T47D (cell line): Measurements from ENCODE around the gene LOXL4.
A peak's percentile ranks its signal among the peaks of the same experiment; 100 is the strongest.

Source experiments
- DNase-seq, 2 experiments: peaks; one replicate each; pipeline versions ENCODE4 v3.0.0 to v3.0.0-alpha.2; 2011 to 2012; ENCODE audit warnings: low read depth in 1 of 2, low spot score in 1 of 2
- JUND ChIP-seq: IDR thresholded peaks from 2 replicates; pipeline ENCODE4 v1.6.1; 2012; ENCODE audit warnings: low read depth
- in situ Hi-C: cut with HindIII; loops from 2 replicates; pipeline ENCODE4 v1.10.0; 2016; ENCODE audit warnings: low sequenced_read_pairs, low pct_unique_long_range_greater_than_20kb

The LOXL4 gene

GRCh38 chr10:98267894-98268693 is at the start of gene LOXL4:
LOXL4 (minus strand) TSS chr10:98268194; CDS start chr10:98263019, 5,175 bp downstream.
- no peak for TF ChIP-seq JUND
- in situ Hi-C loops = no loop called here
- DNase-seq = peak in 1 of 2 experiments; percentile 31

GRCh38 chr10:98316661-98317060 is 48.7 kb upstream of the LOXL4 start:
- TF ChIP-seq JUND = no peak
- DNase-seq = no peak
- in situ Hi-C loops = no loop called here

- no peak for DNase-seq
- no peak for TF ChIP-seq JUND
- in situ Hi-C loops = no loop called here
These were observed 48.2 kb upstream of the LOXL4 start for GRCh38 chr10:98316170-98316569.

- peak in 1 of 2 experiments; percentile 50 for DNase-seq
- in situ Hi-C loops = no loop called here
- no peak for TF ChIP-seq JUND
These were observed 46.7 kb upstream of the LOXL4 start for GRCh38 chr10:98314532-98315284.

GRCh38 chr10:98313598-98313997 is 45.6 kb upstream of the LOXL4 start:
- peak in 1 of 2 experiments; percentile 33 for DNase-seq
- in situ Hi-C loops = no loop called here
- no peak for TF ChIP-seq JUND

- DNase-seq = no peak
- in situ Hi-C loops = no loop called here
- no peak for TF ChIP-seq JUND
These were observed 44.8 kb upstream of the LOXL4 start for GRCh38 chr10:98312822-98313221.

GRCh38 chr10:98312349-98312748 is 44.4 kb upstream of the LOXL4 start:
- in situ Hi-C loops = no loop called here
- DNase-seq = no peak

GRCh38 chr10:98310701-98311100 is 42.7 kb upstream of the LOXL4 start:
- DNase-seq = no peak
- in situ Hi-C loops = no loop called here
- TF ChIP-seq JUND = no peak

More at GRCh38 chr10:98312349-98312748, 44.4 kb upstream of the LOXL4 start:
- TF ChIP-seq JUND = no peak

- TF ChIP-seq JUND = no peak
- peak; percentile 70 to 84 for DNase-seq
- in situ Hi-C loops = no loop called here
These were observed 41.7 kb upstream of the LOXL4 start for GRCh38 chr10:98309366-98310355.

GRCh38 chr10:98308669-98309365 is 40.8 kb upstream of the LOXL4 start:
- no peak for TF ChIP-seq JUND
- in situ Hi-C loops = no loop called here
- no peak for DNase-seq

GRCh38 chr10:98307916-98308541 is 40.0 kb upstream of the LOXL4 start:
- no peak for TF ChIP-seq JUND
- in situ Hi-C loops = no loop called here
- DNase-seq = no peak

GRCh38 chr10:98306501-98306900 is 38.5 kb upstream of the LOXL4 start:
- no peak for DNase-seq
- in situ Hi-C loops = no loop called here
- TF ChIP-seq JUND = no peak
